ENCODE results near the gene SLC22A4. TPM values are rescaled to one million over a fixed set of nuclear protein-coding genes. Genes with fewer than 3 reads are reported as not detected.

The SLC22A4 gene
- total RNA-seq: 2.6 TPM

GRCh38 chr5:132293992-132294727 is at the start of gene SLC22A4:
TSS of gene SLC22A4 (plus strand) at chr5:132294394. CDS start at chr5:132294617, 223 bp downstream.
- peak; percentile 93 for DNase-seq

- no peak for DNase-seq
These were observed 48.6 kb upstream of the SLC22A4 start for GRCh38 chr5:132245593-132245992.

GRCh38 chr5:132246806-132247205 is 47.4 kb upstream of the SLC22A4 start:
- no peak for DNase-seq

- DNase-seq: no peak
These were observed 43.6 kb upstream of the SLC22A4 start for GRCh38 chr5:132250547-132250946.

GRCh38 chr5:132251220-132251725 is 42.9 kb upstream of the SLC22A4 start:
- DNase-seq: no peak

- no peak for DNase-seq
These were observed 41.2 kb upstream of the SLC22A4 start for GRCh38 chr5:132253008-132253441.

GRCh38 chr5:132253452-132254320 is 40.5 kb upstream of the SLC22A4 start:
- no peak for DNase-seq

- no peak for DNase-seq
These were observed 39.7 kb upstream of the SLC22A4 start for GRCh38 chr5:132254321-132254977.

GRCh38 chr5:132256086-132256782 is 38.0 kb upstream of the SLC22A4 start:
- DNase-seq: no peak

- no peak for DNase-seq
These were observed 37.4 kb upstream of the SLC22A4 start for GRCh38 chr5:132256783-132257130.

GRCh38 chr5:132257131-132258101 is 36.8 kb upstream of the SLC22A4 start, which contains the start of gene PDLIM4:
TSS of gene PDLIM4 (plus strand) at chr5:132257696. CDS start at chr5:132257735, 39 bp downstream.
- DNase-seq: no peak

GRCh38 chr5:132258102-132259068 is 35.8 kb upstream of the SLC22A4 start:
- DNase-seq: peak; percentile 46

GRCh38 chr5:132259069-132259851 is 34.9 kb upstream of the SLC22A4 start:
- peak; percentile 72 for DNase-seq

- DNase-seq: no peak
These were observed 34.1 kb upstream of the SLC22A4 start for GRCh38 chr5:132260051-132260450.

GRCh38 chr5:132260714-132261551 is 33.3 kb upstream of the SLC22A4 start:
- no peak for DNase-seq

- DNase-seq: no peak
These were observed 32.0 kb upstream of the SLC22A4 start for GRCh38 chr5:132261881-132262845.

Data from skin of body (tissue), 2 donors.